Panc1 (cell line): Measurements from ENCODE around the gene PHLDB1. TPM values are rescaled to one million over a fixed set of nuclear protein-coding genes. Genes with fewer than 3 reads are reported as not detected.

Experiments used
- ATAC-seq: fragments of 200-7000 bp; cut with Tn5 transposase; 2 replicates; pipeline ENCODE4 v1.9.1; 2020; ENCODE audit warnings: mild to moderate bottlenecking, moderate library complexity
- BruUV-seq: library from RNA; stranded (reverse); fragments of 400-500 nt; replicated peaks from 2 replicates; lab custom pipeline; 2021; lab: Mats Ljungman, UMichigan
- CTCF ChIA-PET: fragments of 300-600 bp; sonication (Branson Sonifier 250); formaldehyde crosslinking; loops from one replicate; lab custom pipeline; 2022; ENCODE audit warnings: antibody characterized with exemption; lab: Charles Lee
- POLR2A ChIA-PET: fragments of 300-600 bp; sonication (Branson Sonifier 250); formaldehyde crosslinking; loops from one replicate; lab custom pipeline; 2022; ENCODE audit warnings: antibody characterized with exemption; lab: Charles Lee
- DNase-seq: peaks from one replicate; pipeline ENCODE4 v3.0.0-alpha.2; 2010; ENCODE audit warnings: low read depth, low spot score
- H3K27ac ChIP-seq: 2 replicates; pipeline ENCODE4 v1.5.1; 2011; ENCODE audit warnings: mild to moderate bottlenecking, low read length, inconsistent platforms
- H3K27me3 ChIP-seq: fragments of 200-500 bp; sonication (Bioruptor generic); 2 replicates; pipeline ENCODE4 v1.6.0; 2014; ENCODE audit warnings: low read length, inconsistent platforms; ENCODE audit not compliant: control insufficient read depth, insufficient read depth
- H3K36me3 ChIP-seq: fragments of 200-500 bp; sonication (Bioruptor generic); 2 replicates; pipeline ENCODE4 v1.5.1; 2014; ENCODE audit warnings: inconsistent platforms, mild to moderate bottlenecking, low read length, moderate library complexity; ENCODE audit not compliant: control insufficient read depth, insufficient read depth
- H3K4me1 ChIP-seq: 2 replicates; pipeline ENCODE4 v1.5.1; 2011; ENCODE audit warnings: inconsistent platforms, mild to moderate bottlenecking, low read length, moderate library complexity; ENCODE audit not compliant: control insufficient read depth, insufficient read depth
- H3K4me3 ChIP-seq, 2 experiments: 2 replicates each; pipeline ENCODE4 v1.5.1; 2011 to 2012; ENCODE audit warnings: low read depth in 2 of 2, low read length in 2 of 2, mild to moderate bottlenecking in 2 of 2, inconsistent platforms in 1 of 2, moderate library complexity in 1 of 2
- H3K9me3 ChIP-seq: fragments of 200-500 bp; sonication (Bioruptor generic); 2 replicates; pipeline ENCODE4 v1.5.1; 2014; ENCODE audit warnings: low read depth, mild to moderate bottlenecking, inconsistent platforms, low read length, moderate library complexity; ENCODE audit not compliant: control insufficient read depth, insufficient read depth
- POLR2AphosphoS5 ChIP-seq: IDR thresholded peaks from 2 replicates; pipeline ENCODE4 v1.6.1; 2012; ENCODE audit warnings: mild to moderate bottlenecking, low read depth, low read length, moderate library complexity
- SIN3A ChIP-seq: IDR thresholded peaks from 2 replicates; pipeline ENCODE4 v1.6.1; 2012; ENCODE audit warnings: low read depth, mild to moderate bottlenecking, low read length, moderate library complexity, borderline replicate concordance; ENCODE audit not compliant: insufficient read depth
- TCF7L2 ChIP-seq: IDR thresholded peaks from 2 replicates; pipeline ENCODE4 v1.6.1; 2011; ENCODE audit warnings: mild to moderate bottlenecking, low read depth, low read length, inconsistent platforms
- in situ Hi-C: cut with HindIII; loops from 2 replicates; pipeline ENCODE4 v1.10.0; 2016; ENCODE audit warnings: low sequenced_read_pairs, low pct_unique_long_range_greater_than_20kb
- intact Hi-C: fragments of 100-400 bp; cut with micrococcal nuclease; formaldehyde crosslinking; loops from one replicate; pipeline ENCODE4 v1.10.0; 2022; ENCODE audit not compliant: unreplicated experiment
- total RNA-seq: library from RNA; stranded (reverse); gene quantifications from one replicate; pipeline ENCODE4 v1.2.1, GENCODE V29; 2021; ENCODE audit not compliant: unreplicated experiment
- TF ChIP-seq, protein P1 (sequence below): fragments of 450-650 bp; IDR thresholded peaks from 2 replicates; pipeline ENCODE4 v1.5.1; 2017; ENCODE audit warnings: mild to moderate bottlenecking
- TF ChIP-seq, protein P2 (sequence below), 2 experiments: IDR thresholded peaks; 2 replicates each; pipeline ENCODE4 v1.6.1; 2011 to 2012; ENCODE audit warnings: low read depth in 2 of 2, control low read depth in 1 of 2, low read length in 1 of 2, mild to moderate bottlenecking in 1 of 2, moderate library complexity in 1 of 2; ENCODE audit not compliant: insufficient read depth in 1 of 2

PHLDB1 gene
- total RNA-seq, 1 experiment from 2014 or later, result 97.7 TPM

DNA sequence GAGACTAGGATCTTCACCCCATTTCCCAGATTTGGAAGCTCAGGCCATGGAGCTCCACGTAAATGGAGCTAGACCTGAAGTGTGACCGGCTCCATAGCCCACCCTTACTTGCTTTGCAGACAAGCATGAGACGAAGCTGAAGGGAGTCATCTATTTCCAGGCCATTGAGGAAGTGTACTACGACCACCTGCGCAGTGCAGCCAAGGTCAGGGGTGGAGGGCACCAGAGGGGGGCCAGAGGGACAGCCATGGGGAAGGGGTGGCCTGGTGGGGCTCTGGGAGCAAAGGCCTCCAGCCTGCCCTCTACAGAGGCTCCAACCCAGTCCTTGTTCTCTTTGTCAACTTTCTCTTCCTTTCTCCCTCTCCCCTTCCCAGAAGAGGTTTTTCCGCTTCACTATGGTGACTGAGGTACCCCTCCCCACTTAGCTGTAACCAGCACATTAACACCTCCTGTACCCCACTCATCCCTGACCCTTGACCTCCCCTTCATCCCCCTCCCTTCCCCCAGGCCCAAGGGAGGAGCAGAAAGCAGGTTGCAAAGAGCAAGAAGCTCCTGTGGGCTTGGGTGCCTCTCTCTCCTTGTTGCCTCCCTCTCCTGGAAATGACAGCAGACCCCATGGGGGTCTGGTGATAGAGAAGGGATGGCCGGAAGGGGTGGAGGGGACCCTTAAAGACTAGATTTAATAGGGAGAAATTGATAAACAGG lies 48.2 kb downstream of the PHLDB1 start:
- no peak overlapping the region for H3K4me3 ChIP-seq
- DNase-seq, result no peak
- H3K4me1 ChIP-seq, result peaks cover 12% of the 10 kb centered on the region
- no peak for TF ChIP-seq SIN3A
- no peak for TF ChIP-seq TCF7L2
- TF ChIP-seq, protein P1, sequence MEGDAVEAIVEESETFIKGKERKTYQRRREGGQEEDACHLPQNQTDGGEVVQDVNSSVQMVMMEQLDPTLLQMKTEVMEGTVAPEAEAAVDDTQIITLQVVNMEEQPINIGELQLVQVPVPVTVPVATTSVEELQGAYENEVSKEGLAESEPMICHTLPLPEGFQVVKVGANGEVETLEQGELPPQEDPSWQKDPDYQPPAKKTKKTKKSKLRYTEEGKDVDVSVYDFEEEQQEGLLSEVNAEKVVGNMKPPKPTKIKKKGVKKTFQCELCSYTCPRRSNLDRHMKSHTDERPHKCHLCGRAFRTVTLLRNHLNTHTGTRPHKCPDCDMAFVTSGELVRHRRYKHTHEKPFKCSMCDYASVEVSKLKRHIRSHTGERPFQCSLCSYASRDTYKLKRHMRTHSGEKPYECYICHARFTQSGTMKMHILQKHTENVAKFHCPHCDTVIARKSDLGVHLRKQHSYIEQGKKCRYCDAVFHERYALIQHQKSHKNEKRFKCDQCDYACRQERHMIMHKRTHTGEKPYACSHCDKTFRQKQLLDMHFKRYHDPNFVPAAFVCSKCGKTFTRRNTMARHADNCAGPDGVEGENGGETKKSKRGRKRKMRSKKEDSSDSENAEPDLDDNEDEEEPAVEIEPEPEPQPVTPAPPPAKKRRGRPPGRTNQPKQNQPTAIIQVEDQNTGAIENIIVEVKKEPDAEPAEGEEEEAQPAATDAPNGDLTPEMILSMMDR, result no peak
- TF ChIP-seq, protein P2, sequence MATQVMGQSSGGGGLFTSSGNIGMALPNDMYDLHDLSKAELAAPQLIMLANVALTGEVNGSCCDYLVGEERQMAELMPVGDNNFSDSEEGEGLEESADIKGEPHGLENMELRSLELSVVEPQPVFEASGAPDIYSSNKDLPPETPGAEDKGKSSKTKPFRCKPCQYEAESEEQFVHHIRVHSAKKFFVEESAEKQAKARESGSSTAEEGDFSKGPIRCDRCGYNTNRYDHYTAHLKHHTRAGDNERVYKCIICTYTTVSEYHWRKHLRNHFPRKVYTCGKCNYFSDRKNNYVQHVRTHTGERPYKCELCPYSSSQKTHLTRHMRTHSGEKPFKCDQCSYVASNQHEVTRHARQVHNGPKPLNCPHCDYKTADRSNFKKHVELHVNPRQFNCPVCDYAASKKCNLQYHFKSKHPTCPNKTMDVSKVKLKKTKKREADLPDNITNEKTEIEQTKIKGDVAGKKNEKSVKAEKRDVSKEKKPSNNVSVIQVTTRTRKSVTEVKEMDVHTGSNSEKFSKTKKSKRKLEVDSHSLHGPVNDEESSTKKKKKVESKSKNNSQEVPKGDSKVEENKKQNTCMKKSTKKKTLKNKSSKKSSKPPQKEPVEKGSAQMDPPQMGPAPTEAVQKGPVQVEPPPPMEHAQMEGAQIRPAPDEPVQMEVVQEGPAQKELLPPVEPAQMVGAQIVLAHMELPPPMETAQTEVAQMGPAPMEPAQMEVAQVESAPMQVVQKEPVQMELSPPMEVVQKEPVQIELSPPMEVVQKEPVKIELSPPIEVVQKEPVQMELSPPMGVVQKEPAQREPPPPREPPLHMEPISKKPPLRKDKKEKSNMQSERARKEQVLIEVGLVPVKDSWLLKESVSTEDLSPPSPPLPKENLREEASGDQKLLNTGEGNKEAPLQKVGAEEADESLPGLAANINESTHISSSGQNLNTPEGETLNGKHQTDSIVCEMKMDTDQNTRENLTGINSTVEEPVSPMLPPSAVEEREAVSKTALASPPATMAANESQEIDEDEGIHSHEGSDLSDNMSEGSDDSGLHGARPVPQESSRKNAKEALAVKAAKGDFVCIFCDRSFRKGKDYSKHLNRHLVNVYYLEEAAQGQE (IDR thresholded peaks at IDR 0.05; ENCODE audit: insufficient read depth in 1 of 2, low read depth in 2 of 2, low read length in 1 of 2), result no peak
- no peak for TF ChIP-seq POLR2AphosphoS5
- ChIA-PET CTCF (no interaction called here), POLR2A (interaction anchor here (0.5 kb wide), 1 partner anchor 9 kb away, joined by 6 read pairs; no protein-coding TSS in a partner anchor)
- intact Hi-C loops, result no loop called here
- in situ Hi-C loops, result no loop called here
- ATAC-seq, result no peak
- no peak overlapping the region for H3K27ac ChIP-seq
- peaks cover 7% of the 10 kb centered on the region; the same call in 1 of the 2 replicates for H3K36me3 ChIP-seq
- no peaks in the 10 kb centered on the region for H3K9me3 ChIP-seq
- no TSS peak for BruUV-seq
- no peaks in the 10 kb centered on the region for H3K27me3 ChIP-seq

DNA sequence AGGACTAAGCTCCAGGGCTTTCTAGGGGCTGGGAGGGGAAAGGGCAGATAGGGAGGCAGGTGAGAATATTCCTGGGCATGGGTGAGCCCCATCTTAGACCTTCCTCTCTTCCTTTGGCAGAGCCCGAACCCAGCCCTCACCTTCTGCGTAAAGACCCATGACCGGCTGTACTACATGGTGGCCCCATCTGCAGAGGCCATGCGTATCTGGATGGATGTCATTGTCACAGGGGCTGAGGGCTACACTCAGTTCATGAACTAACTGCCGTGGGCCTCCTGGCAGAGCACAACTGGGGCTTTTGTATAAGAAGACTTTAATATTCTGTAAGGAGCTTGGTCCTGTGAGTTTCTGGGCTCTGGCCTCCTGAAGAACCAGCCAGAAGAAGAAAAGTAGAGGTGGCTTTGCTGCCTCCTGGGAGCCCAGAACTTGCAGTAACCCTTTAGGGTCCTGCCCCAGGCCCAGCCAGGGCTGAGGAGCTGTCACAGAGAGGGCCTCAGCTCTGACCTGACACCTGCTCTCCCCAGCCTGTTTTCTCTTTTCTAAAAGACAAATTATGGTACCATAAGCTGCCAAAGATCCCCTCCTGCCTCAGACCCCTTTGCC lies 49.2 kb downstream of the PHLDB1 start:
- no peak for TF ChIP-seq TCF7L2
- TF ChIP-seq, protein P2 (IDR thresholded peaks at IDR 0.05; ENCODE audit: insufficient read depth in 1 of 2, low read depth in 2 of 2, low read length in 1 of 2), result no peak
- TF ChIP-seq SIN3A, result no peak
- TF ChIP-seq POLR2AphosphoS5, result no peak
- TF ChIP-seq, protein P1, result no peak
- peaks cover 7% of the 10 kb centered on the region; the same call in 1 of the 2 replicates for H3K36me3 ChIP-seq
- POLR2A ChIA-PET, result no interaction called here
- H3K27me3 ChIP-seq, result no peaks in the 10 kb centered on the region
- H3K4me1 ChIP-seq, result peaks cover 12% of the 10 kb centered on the region
- CTCF ChIA-PET, result interaction anchor here (0.6 kb wide), 1 partner anchor 9 kb away, joined by 3 read pairs; no protein-coding TSS in a partner anchor
- DNase-seq, result no peak
- ATAC-seq, result no peak
- in situ Hi-C loops (no loop called here), intact Hi-C loops (no loop called here)
- no TSS peak for BruUV-seq
- no peak overlapping the region for H3K4me3 ChIP-seq
- H3K9me3 ChIP-seq, result no peaks in the 10 kb centered on the region
- no peak overlapping the region for H3K27ac ChIP-seq
